A549 (cell line): ENCODE data around the gene MS4A2. TPM values are rescaled to one million over a fixed set of nuclear protein-coding genes. Genes with fewer than 3 reads are reported as not detected.

Experiments
- FOSB ChIP-seq: fragments of 250-450 bp; sonication (Bioruptor Pico); IDR thresholded peaks from 2 replicates; pipeline ENCODE4 v1.5.0; 2020; ENCODE audit warnings: mild to moderate bottlenecking, moderate library complexity
- HOXB13 ChIP-seq: fragments of 250-450 bp; sonication (Bioruptor Pico); IDR thresholded peaks from 2 replicates; pipeline ENCODE4 v1.5.0; 2020; ENCODE audit warnings: low read depth, mild to moderate bottlenecking, moderate library complexity
- MAFK ChIP-seq: fragments of 450-650 bp; IDR thresholded peaks from 2 replicates; pipeline ENCODE4 v1.6.1; 2014; ENCODE audit not compliant: partially characterized antibody
- PHF8 ChIP-seq: fragments of 200-600 bp; sonication (generic); IDR thresholded peaks from 2 replicates; pipeline ENCODE4 v1.6.1; 2016; ENCODE audit warnings: low read depth, mild to moderate bottlenecking, antibody characterized with exemption, moderate library complexity, borderline replicate concordance
- TFCP2L1 ChIP-seq: fragments of 250-450 bp; sonication (Bioruptor Pico); IDR thresholded peaks from 2 replicates; pipeline ENCODE4 v1.5.0; 2021; ENCODE audit warnings: mild to moderate bottlenecking
- ZFP36 ChIP-seq: fragments of 450-650 bp; IDR thresholded peaks from 2 replicates; pipeline ENCODE4 v1.6.1; 2014; ENCODE audit warnings: borderline replicate concordance; ENCODE audit not compliant: partially characterized antibody
- polyA plus RNA-seq, 4 experiments: library from polyadenylated mRNA; depleted of rRNA in 3 of 4; stranded (reverse); fragments of >200 nt; fragmentation: RNase III in 1 of 4; extraction: RNeasy Plus Mini Kit Qiagen cat#74134 plus additional on column Dnase treatment in 1 of 4; gene quantifications; 2 replicates in 3 of 4; 3 replicates in 1 of 4; pipeline ENCODE4 v1.2.3, GENCODE V29; 2011 to 2017
- TF ChIP-seq, protein P1 (sequence below): fragments of 450-650 bp; IDR thresholded peaks from 2 replicates; pipeline ENCODE4 v1.6.1; 2014; ENCODE audit warnings: antibody characterized with exemption

Gene MS4A2
- polyA plus RNA-seq, 2 of the 4 experiments (the other 2 are of a cell fraction) = not detected

DNA sequence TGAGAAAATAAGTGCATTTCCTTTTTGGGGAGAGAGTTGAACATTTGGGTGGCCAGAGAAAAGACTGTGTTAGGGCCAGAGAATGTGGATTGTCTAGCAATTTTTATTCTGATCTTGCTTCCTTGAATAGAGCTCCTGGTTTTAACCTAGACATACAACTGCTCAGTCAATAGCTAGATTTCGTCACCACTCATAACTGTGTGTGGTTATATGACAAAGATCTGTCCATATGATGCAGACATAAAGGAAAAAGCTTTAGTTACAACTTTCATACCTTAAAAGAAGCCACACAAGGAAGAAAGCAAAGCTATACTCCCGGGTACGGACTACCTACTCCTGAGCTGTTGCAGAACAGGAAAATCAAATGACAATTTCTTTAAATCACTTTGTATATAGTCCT is 57.2 kb downstream of the MS4A2 start (continued):
- TF ChIP-seq, protein P1, sequence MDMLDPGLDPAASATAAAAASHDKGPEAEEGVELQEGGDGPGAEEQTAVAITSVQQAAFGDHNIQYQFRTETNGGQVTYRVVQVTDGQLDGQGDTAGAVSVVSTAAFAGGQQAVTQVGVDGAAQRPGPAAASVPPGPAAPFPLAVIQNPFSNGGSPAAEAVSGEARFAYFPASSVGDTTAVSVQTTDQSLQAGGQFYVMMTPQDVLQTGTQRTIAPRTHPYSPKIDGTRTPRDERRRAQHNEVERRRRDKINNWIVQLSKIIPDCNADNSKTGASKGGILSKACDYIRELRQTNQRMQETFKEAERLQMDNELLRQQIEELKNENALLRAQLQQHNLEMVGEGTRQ = no peak
- TF ChIP-seq ZFP36 = no peak
- no peak for TF ChIP-seq FOSB
- no peak for TF ChIP-seq HOXB13
- no peak for TF ChIP-seq PHF8
- no peak for TF ChIP-seq MAFK
- TF ChIP-seq TFCP2L1 (CRISPR knock-in tag) = no peak

Other genes starting within 250 kb of the MS4A2 start
- not detected in 2 replicates for gene CBLIF, start 243.2 kb upstream of the MS4A2 start, polyA plus RNA-seq (2011; rRNA removed)
- not detected in 3 replicates for gene CBLIF, start 243.2 kb upstream of the MS4A2 start, polyA plus RNA-seq (2017; fragmentation: RNase III; extraction: RNeasy Plus Mini Kit Qiagen cat#74134 plus additional on column Dnase treatment)
- 0.79 and 1.5 TPM in 2 replicates for gene TCN1, start 222.2 kb upstream of the MS4A2 start, polyA plus RNA-seq (2011; rRNA removed)
- gene TCN1, start 222.2 kb upstream of the MS4A2 start, polyA plus RNA-seq (2017; fragmentation: RNase III; extraction: RNeasy Plus Mini Kit Qiagen cat#74134 plus additional on column Dnase treatment) = 0.18 to 0.47 TPM (median 0.22 TPM) in 3 replicates
- not detected in 2 replicates for gene OOSP3, start 209.9 kb upstream of the MS4A2 start, polyA plus RNA-seq (2011; rRNA removed)
- not detected in 3 replicates for gene OOSP3, start 209.9 kb upstream of the MS4A2 start, polyA plus RNA-seq (2017; fragmentation: RNase III; extraction: RNeasy Plus Mini Kit Qiagen cat#74134 plus additional on column Dnase treatment)
- not detected in 2 replicates for gene OOSP1, start 150.2 kb upstream of the MS4A2 start, polyA plus RNA-seq (2011; rRNA removed)
- not detected in 3 replicates for gene OOSP1, start 150.2 kb upstream of the MS4A2 start, polyA plus RNA-seq (2017; fragmentation: RNase III; extraction: RNeasy Plus Mini Kit Qiagen cat#74134 plus additional on column Dnase treatment)
- gene OOSP4A, start 124.6 kb upstream of the MS4A2 start, polyA plus RNA-seq (2011; rRNA removed) = not detected in 2 replicates
- gene OOSP4A, start 124.6 kb upstream of the MS4A2 start, polyA plus RNA-seq (2017; fragmentation: RNase III; extraction: RNeasy Plus Mini Kit Qiagen cat#74134 plus additional on column Dnase treatment) = not detected in 3 replicates
- not detected in 2 replicates for gene OOSP4B, start 71.5 kb upstream of the MS4A2 start, polyA plus RNA-seq (2011; rRNA removed)
- not detected in 3 replicates for gene OOSP4B, start 71.5 kb upstream of the MS4A2 start, polyA plus RNA-seq (2017; fragmentation: RNase III; extraction: RNeasy Plus Mini Kit Qiagen cat#74134 plus additional on column Dnase treatment)
- not detected in 2 replicates for gene OOSP2, start 48.3 kb upstream of the MS4A2 start, polyA plus RNA-seq (2011; rRNA removed)
- gene OOSP2, start 48.3 kb upstream of the MS4A2 start, polyA plus RNA-seq (2017; fragmentation: RNase III; extraction: RNeasy Plus Mini Kit Qiagen cat#74134 plus additional on column Dnase treatment) = not detected in 3 replicates
- not detected in 2 replicates for gene MS4A3, start 32.0 kb upstream of the MS4A2 start, polyA plus RNA-seq (2011; rRNA removed)
- not detected in 3 replicates for gene MS4A3, start 32.0 kb upstream of the MS4A2 start, polyA plus RNA-seq (2017; fragmentation: RNase III; extraction: RNeasy Plus Mini Kit Qiagen cat#74134 plus additional on column Dnase treatment)
- gene MS4A6A, start 94.4 kb downstream of the MS4A2 start, polyA plus RNA-seq (2011; rRNA removed) = not detected in 2 replicates
- not detected in 3 replicates for gene MS4A6A, start 94.4 kb downstream of the MS4A2 start, polyA plus RNA-seq (2017; fragmentation: RNase III; extraction: RNeasy Plus Mini Kit Qiagen cat#74134 plus additional on column Dnase treatment)
- gene MS4A4E, start 154.5 kb downstream of the MS4A2 start, polyA plus RNA-seq (2011; rRNA removed) = not detected in 2 replicates
- gene MS4A4E, start 154.5 kb downstream of the MS4A2 start, polyA plus RNA-seq (2017; fragmentation: RNase III; extraction: RNeasy Plus Mini Kit Qiagen cat#74134 plus additional on column Dnase treatment) = not detected in 3 replicates
- gene MS4A4A, start 192.0 kb downstream of the MS4A2 start, polyA plus RNA-seq (2011; rRNA removed) = not detected in 2 replicates
- not detected in 3 replicates for gene MS4A4A, start 192.0 kb downstream of the MS4A2 start, polyA plus RNA-seq (2017; fragmentation: RNase III; extraction: RNeasy Plus Mini Kit Qiagen cat#74134 plus additional on column Dnase treatment)
- gene MS4A6E, start 238.6 kb downstream of the MS4A2 start, polyA plus RNA-seq (2011; rRNA removed) = not detected in 2 replicates
- not detected in 3 replicates for gene MS4A6E, start 238.6 kb downstream of the MS4A2 start, polyA plus RNA-seq (2017; fragmentation: RNase III; extraction: RNeasy Plus Mini Kit Qiagen cat#74134 plus additional on column Dnase treatment)